Spleen (tissue), 11 donors: ENCODE results near the gene ACAD9. TPM values are rescaled to one million over a fixed set of nuclear protein-coding genes. Genes with fewer than 3 reads are reported as not detected.

Experiments used
- DNase-seq: peaks from one replicate; pipeline ENCODE4 v3.0.0-alpha.2; 2020
- H3K27ac ChIP-seq, 8 donors: fragments of 200-600 bp; sonication (generic) in 7 of 8; 1 replicate in 4 of 8; 2 replicates in 4 of 8; pipeline versions ENCODE4 v1.5.0 to v1.8.0; 2016 to 2021; ENCODE audit warnings: inconsistent platforms in 4 of 8, mild to moderate bottlenecking in 4 of 8, moderate library complexity in 1 of 8
- H3K27me3 ChIP-seq, 7 donors: fragments of 200-600 bp; sonication (generic) in 6 of 7; replicated peaks in 1 of 7; 1 replicate in 4 of 7; 2 replicates in 3 of 7; pipeline versions ENCODE4 v1.5.0 to v1.8.0; 2016 to 2021; ENCODE audit warnings: inconsistent platforms in 3 of 7, mild to moderate bottlenecking in 1 of 7
- H3K36me3 ChIP-seq, 6 donors: fragments of 200-600 bp; sonication (generic) in 5 of 6; 1 replicate in 4 of 6; 2 replicates in 2 of 6; pipeline versions ENCODE4 v1.5.0 to v1.8.0; 2016 to 2021; ENCODE audit warnings: inconsistent platforms in 2 of 6
- H3K4me1 ChIP-seq, 6 donors: fragments of 200-600 bp; sonication (generic) in 5 of 6; 1 replicate in 3 of 6; 2 replicates in 3 of 6; pipeline versions ENCODE4 v1.5.0 to v1.8.0; 2016 to 2021; ENCODE audit warnings: inconsistent platforms in 3 of 6
- H3K4me3 ChIP-seq, 8 donors: fragments of 200-600 bp; sonication (generic) in 7 of 8; 1 replicate in 4 of 8; 2 replicates in 4 of 8; pipeline versions ENCODE4 v1.5.0 to v1.8.0; 2016 to 2021; ENCODE audit warnings: inconsistent platforms in 4 of 8, mild to moderate bottlenecking in 4 of 8, moderate library complexity in 2 of 8
- H3K9me3 ChIP-seq, 8 donors: fragments of 200-600 bp; sonication (generic) in 7 of 8; 1 replicate in 4 of 8; 2 replicates in 4 of 8; pipeline versions ENCODE4 v1.5.0 to v1.8.0; 2016 to 2021; ENCODE audit warnings: inconsistent platforms in 4 of 8
- POLR2A ChIP-seq, 3 donors: fragments of 450-650 bp; IDR thresholded peaks; one replicate each; pipeline ENCODE4 v1.5.1; 2017; ENCODE audit warnings: antibody characterized with exemption in 3 of 3, mild to moderate bottlenecking in 1 of 3
- POLR2AphosphoS5 ChIP-seq, 3 donors: sonication (generic); formaldehyde crosslinking; IDR thresholded peaks; one replicate each; pipeline ENCODE4 v1.5.1; 2017; ENCODE audit warnings: antibody characterized with exemption in 3 of 3
- WGBS, 5 donors: extraction: QIAGEN DNeasy Blood & Tissue Kit in 3 of 5; methylation state at CpG; one replicate each; pipeline versions ENCODE4 v1.1.5 to v1.1.7; 2013 to 2018; 5-methylcytosine and 5-hydroxymethylcytosine counted together
- intact Hi-C: fragments of 100-400 bp; cut with DNase I; formaldehyde crosslinking; loops from one replicate; pipeline ENCODE4 v1.15.0; 2023; ENCODE audit warnings: low total_unique reads
- polyA plus RNA-seq, 3 donors: library from polyadenylated mRNA; stranded (reverse); fragments of 200-250 nt; gene quantifications; one replicate each; pipeline ENCODE4 v1.2.1, GENCODE V29; 2013
- total RNA-seq, 7 donors: library from RNA; depleted of rRNA in 3 of 7; stranded (reverse); fragments of >200 nt in 3 of 7; fragmentation: NEBNext Ultra II Directional in 4 of 7; extraction: Animal tissue kit (Norgen Biotek cat#: 25700) in 4 of 7; gene quantifications; one replicate each; pipeline versions ENCODE4 v1.1.0 to v1.2.1, GENCODE V29; 2016 to 2021
- TF ChIP-seq, protein P1 (sequence below), 11 experiments: fragments of 200-600 bp in 7 of 11; fragments of 450-650 bp in 4 of 11; sonication (generic) in 4 of 11; IDR thresholded peaks in 8 of 11; conservative IDR thresholded peaks in 3 of 11; 1 replicate in 7 of 11; 2 replicates in 4 of 11; pipeline versions ENCODE4 v1.4.0 to v1.8.0; 2016 to 2021; ENCODE audit warnings: antibody characterized with exemption in 11 of 11, inconsistent platforms in 4 of 11, mild to moderate bottlenecking in 1 of 11
- donor health status: healthy with polysubstance abuse.
- donor health status: DM: no; HTN: no; CAD: no; lungs with moderate emphysema.
- donor health status: DM: no; HTN: no; CAD: no.
- donor health status: Bipolar disorder and iron deficiency.
- donor health status: healthy.
- donor health status: DM: no; HTN: no; CAD: no.
- donor health status: DM: yes; HTN: yes; CAD: no.

The ACAD9 gene
- total and polyA plus RNA-seq, 10 donors = 18.8 to 52.8 (median 46.4) TPM

DNA sequence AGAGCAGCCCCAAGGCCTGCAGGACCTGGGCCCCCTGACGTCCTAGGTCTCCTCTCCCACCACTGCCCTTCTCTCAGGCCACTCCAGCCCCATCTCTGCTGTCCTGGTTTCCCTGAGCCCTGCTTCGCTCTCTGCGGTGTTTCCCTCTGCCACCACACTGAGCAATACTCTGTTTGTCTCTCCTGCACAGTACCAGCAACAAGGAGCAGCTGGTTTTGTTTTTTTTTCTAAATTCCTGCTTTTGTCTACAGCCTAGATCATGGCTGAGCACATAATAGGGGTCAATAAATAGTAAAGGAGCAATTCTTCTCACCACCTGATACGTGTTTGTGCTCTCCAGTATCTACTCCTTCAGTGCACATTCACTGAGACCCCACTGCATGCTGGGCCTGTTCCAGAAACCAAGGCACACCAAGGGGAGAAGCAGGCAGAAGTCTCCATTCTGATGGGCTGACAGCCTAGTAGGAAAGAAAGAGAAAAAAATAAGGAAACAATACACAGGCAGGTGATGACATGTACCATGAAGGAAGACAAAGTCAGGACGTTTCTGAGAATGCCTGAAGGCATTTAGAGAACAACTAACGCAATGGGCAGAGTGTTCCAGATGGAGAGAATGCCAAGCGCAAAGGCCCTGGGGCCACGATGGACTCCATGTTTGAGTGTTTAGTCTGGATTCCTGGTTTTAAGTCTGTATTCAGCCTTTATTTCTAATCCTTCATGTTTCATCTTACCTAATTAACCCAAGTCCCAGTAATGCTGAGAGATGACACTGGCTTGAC, 6.0 kb upstream of the ACAD9 start:
- TF ChIP-seq POLR2AphosphoS5 (IDR thresholded peaks at IDR 0.05) (no peak), POLR2A (IDR thresholded peaks at IDR 0.05) (no peak)
- TF ChIP-seq, protein P1, sequence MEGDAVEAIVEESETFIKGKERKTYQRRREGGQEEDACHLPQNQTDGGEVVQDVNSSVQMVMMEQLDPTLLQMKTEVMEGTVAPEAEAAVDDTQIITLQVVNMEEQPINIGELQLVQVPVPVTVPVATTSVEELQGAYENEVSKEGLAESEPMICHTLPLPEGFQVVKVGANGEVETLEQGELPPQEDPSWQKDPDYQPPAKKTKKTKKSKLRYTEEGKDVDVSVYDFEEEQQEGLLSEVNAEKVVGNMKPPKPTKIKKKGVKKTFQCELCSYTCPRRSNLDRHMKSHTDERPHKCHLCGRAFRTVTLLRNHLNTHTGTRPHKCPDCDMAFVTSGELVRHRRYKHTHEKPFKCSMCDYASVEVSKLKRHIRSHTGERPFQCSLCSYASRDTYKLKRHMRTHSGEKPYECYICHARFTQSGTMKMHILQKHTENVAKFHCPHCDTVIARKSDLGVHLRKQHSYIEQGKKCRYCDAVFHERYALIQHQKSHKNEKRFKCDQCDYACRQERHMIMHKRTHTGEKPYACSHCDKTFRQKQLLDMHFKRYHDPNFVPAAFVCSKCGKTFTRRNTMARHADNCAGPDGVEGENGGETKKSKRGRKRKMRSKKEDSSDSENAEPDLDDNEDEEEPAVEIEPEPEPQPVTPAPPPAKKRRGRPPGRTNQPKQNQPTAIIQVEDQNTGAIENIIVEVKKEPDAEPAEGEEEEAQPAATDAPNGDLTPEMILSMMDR (IDR thresholded peaks at IDR 0.05 in 8 of 11, conservative IDR thresholded peaks at IDR 0.05 in 3 of 11) = no peak
- Histone ChIP-seq H3K4me3 (no peak overlapping the region), H3K27me3 (no peaks in the 10 kb centered on the region), H3K4me1 (peaks cover 6 to 32% (median 19%) of the 10 kb centered on the region in 6 donors), H3K36me3 (no peaks in the 10 kb centered on the region), H3K27ac (no peak overlapping the region), H3K9me3 (no peaks in the 10 kb centered on the region)
- WGBS, 5 donors = 67 to 84% (median 79%) methylated on average over 8 of the region's 8 CpGs
- intact Hi-C loops = no loop called here
- peak; percentile 30 for DNase-seq

DNA sequence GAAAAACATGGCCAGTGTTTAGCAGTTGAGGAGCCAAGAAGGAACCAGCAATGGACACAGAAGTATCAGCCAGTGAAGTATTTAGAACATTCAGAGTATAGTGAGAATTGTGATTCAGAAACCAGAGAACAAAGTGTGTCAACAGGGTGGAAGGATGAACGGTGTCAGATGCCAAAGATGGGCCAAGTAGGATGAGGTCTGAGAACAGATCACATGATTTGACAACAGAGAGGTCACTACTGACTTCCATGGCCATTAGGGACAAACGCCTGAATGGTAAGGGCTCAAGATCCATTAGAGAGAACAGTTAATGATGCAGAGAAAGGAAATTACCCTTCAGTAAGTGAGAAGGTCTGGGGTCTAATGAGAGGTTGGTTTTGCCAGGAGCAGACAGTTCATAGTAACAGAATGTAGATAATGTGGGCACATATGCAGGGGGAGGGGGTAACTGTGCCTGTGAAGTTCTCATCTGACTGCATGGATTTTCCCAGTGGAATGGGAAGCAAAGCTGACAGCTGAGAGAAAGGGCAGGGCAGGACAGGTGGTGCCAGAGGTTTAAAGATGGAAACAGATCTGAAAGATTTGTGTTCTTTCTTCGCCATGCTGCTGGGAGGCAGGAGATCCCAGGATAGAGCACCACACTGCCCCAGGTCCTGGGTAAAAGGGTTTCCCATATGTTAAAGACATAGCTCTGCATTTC, 4.8 kb upstream of the ACAD9 start:
- peak; percentile 11 for DNase-seq
- Histone ChIP-seq H3K27ac (no peak overlapping the region), H3K4me1 (peaks cover 8 to 39% (median 26%) of the 10 kb centered on the region in 6 donors), H3K27me3 (no peaks in the 10 kb centered on the region), H3K9me3 (no peaks in the 10 kb centered on the region), H3K36me3 (no peaks in the 10 kb centered on the region), H3K4me3 (no peak overlapping the region)
- WGBS, 5 donors = 69 to 87% (median 71%) methylated on average over 3 of the region's 3 CpGs
- intact Hi-C loops = no loop called here
- no peak for TF ChIP-seq POLR2A (IDR thresholded peaks at IDR 0.05)
- TF ChIP-seq, protein P1 (IDR thresholded peaks at IDR 0.05 in 8 of 11, conservative IDR thresholded peaks at IDR 0.05 in 3 of 11) = no peak
- no peak for TF ChIP-seq POLR2AphosphoS5 (IDR thresholded peaks at IDR 0.05)

DNA sequence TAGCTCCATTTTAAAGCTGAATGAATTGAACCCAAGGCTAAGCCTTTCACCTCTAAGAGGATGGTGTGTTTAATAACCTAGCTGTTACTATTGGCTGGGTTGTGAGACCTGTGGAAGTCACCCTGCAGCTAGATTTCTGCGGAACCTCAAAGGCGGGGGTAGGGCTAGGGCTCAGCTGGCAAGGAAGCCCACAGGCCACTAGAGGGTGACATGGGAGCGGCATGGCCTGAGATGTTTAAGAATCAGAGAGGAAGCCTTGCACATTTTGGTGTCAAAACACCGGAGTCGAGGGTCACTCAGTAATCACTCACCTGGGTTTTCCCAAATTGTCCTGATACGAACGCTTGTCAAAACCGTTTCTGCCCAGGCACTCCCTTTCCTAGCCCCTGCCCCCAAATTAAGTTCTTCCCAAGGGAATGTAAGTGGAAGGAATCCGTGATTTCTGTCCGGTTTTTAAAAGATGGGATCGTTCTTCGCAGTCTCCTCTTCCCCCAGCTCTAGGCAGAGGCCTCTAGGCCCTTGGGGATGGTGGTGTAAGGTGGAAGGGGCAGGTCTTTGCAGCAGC, 3.8 kb upstream of the ACAD9 start:
- Histone ChIP-seq H3K27ac (no peak overlapping the region), H3K4me3 (no peak overlapping the region), H3K9me3 (no peaks in the 10 kb centered on the region), H3K36me3 (no peaks in the 10 kb centered on the region), H3K4me1 (peaks cover 14 to 49% (median 36%) of the 10 kb centered on the region in 6 donors), H3K27me3 (no peaks in the 10 kb centered on the region)
- 38 to 48% (median 43%) methylated on average over 12 of the region's 12 CpGs for WGBS, 5 donors
- DNase-seq = peak; percentile 78
- intact Hi-C loops = no loop called here
- TF ChIP-seq POLR2A (IDR thresholded peaks at IDR 0.05) = no peak
- TF ChIP-seq, protein P1 (IDR thresholded peaks at IDR 0.05 in 8 of 11, conservative IDR thresholded peaks at IDR 0.05 in 3 of 11) = peak in 10 of 11 experiments; percentile 17 to 70 (median 46)
